HG03159 (cell line): ENCODE data around the gene TOX4.

Experiments used
- ATAC-seq: cut with Tn5 transposase; IDR thresholded peaks from one replicate; pipeline ENCODE4 v1.9.1; 2021; ENCODE audit warnings: mild to moderate bottlenecking, moderate library complexity; ENCODE audit not compliant: unreplicated experiment

Gene TOX4

GRCh38 chr14:21501568-21501967 is 24.6 kb downstream of the TOX4 start:
- no peak for ATAC-seq

DNA sequence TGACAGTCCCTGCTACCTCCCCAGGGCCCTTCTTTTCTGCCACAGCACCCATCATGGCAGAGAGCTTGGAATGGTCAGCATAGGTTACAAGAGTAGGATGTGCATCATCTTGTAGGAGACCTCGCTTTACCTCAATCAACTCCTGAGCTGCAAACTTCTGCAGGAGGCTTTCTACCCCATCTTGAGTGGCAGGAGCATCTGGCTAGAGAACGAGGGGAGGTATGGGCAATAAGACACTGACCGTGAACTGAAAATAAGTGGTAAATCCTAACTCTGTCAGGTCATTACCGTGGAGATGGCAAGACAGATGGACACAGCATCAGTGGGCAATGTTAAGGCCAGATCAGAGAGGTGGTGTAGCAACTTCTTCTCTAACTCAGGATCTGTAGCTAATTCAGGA is 26.4 kb downstream of the TOX4 start:
- no peak for ATAC-seq

- ATAC-seq, result peak; percentile 76
Observed at GRCh38 chr14:21505012-21505553, 28.1 kb downstream of the TOX4 start.

DNA sequence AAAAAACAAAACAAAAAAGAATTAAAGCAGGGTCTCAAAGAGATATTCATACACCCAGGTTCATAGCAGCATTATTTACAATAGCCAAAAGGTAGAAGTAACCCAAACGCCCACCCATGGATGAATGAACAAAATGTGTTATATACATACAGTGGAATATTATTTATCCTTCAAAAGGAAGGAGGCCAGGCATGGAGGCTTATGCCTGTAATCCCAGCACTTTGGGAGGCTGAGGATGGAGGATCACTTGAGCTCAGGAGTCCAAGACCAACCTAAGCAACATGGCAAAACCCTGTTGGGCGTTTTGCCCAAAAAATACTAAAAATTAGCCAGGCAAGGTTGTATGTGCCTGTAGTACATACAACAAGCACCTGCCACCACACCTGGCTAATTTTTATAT is 29.6 kb downstream of the TOX4 start:
- ATAC-seq, result no peak

- ATAC-seq, result no peak
Observed at GRCh38 chr14:21509432-21510143, 32.6 kb downstream of the TOX4 start.

- ATAC-seq, result peak; percentile 98
Observed at GRCh38 chr14:21510735-21511657, 34.0 kb downstream of the TOX4 start, which contains the start of gene METTL3. METTL3 (minus strand) TSS chr14:21511340; CDS start chr14:21511223, 117 bp downstream.

GRCh38 chr14:21514341-21514740 is 37.3 kb downstream of the TOX4 start:
- no peak for ATAC-seq

DNA sequence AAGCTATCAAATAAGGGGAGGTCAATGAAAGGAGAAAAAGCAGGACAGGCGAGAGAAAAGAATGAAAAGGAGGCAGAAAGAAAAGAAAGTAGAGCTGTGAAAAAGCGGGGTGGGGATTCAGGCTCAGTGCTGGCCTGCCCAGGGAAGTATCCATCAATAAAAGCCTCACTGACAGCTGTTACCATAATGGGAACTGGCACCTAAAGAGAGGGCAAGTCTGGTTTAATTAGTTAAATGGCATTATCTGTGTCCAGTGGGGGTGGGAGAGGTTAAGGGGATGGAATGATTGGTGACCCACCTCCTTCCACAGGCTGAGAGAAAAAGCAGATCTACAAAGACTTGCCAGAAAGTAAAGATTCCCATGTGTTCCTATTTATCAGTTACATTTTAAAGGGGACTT is 41.7 kb downstream of the TOX4 start:
- no peak for ATAC-seq

DNA sequence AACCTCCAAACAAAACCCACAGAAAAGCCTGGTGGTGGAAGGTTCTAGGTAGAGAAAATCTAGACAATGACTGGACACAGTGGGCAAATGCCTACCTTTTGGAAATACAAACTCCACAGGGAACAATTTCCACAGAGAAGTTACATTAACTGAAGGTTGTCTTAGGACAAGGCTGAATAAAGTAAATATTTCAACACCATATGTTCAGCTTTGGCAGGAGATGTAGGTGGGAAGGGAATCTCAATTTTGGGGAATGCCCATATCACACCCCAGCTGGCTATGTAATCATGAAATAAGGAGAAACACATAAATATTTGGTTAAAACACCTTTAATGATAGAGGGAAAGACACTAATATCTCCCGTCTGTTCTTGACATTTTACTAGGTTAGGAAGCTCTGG is 43.8 kb downstream of the TOX4 start:
- ATAC-seq, result no peak

- no peak for ATAC-seq
Observed at GRCh38 chr14:21521501-21521900, 44.5 kb downstream of the TOX4 start.

DNA sequence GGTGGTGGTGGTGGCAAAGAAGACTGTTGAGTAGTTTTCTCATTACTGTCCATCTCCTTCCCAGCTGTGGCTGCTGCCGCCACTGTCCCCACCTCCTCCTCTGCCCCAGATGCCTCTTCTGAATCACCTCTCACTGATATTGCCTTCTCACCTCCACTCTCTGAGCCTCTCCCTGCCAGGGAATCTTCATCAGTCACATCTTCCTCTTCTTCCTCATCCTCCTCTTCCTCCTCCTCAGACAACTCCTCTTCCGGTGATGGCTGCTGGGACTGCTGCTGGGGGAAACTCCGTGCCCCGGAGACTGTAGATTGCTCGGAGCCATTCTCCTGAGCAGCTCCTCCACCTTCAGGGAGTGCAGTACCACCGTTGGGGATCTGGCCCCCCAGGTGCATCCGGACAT is 46.2 kb downstream of the TOX4 start:
- ATAC-seq, result no peak

- ATAC-seq, result no peak
Observed at GRCh38 chr14:21524575-21525490, 47.8 kb downstream of the TOX4 start.

DNA sequence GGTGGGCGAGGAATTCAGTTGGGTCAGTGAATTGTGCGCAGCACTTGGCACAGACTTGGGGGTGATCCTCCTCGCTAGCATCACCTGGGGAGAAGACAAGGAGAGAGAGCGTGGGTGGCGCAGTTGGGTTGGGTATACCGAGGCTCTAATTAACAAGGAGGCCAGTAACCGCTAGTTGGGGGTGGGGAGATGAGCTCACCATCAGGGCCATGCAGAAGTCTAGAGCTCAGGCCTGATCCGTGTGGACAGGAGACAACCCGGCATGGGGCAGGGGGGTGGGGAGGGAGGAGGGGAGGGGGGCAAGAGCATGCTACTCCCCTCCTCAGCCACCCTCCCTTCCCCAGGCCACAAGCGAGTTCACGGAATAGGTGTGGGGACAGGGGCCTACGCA is 48.6 kb downstream of the TOX4 start:
- no peak for ATAC-seq

- no peak for ATAC-seq
Observed at GRCh38 chr14:21525962-21526671, 49.1 kb downstream of the TOX4 start, which contains the start of gene SALL2. SALL2 (minus strand) TSS chr14:21526346; CDS start chr14:21526127, 219 bp downstream.

- no peak for ATAC-seq
Observed at GRCh38 chr14:21526672-21527317, 49.8 kb downstream of the TOX4 start.

- no peak for ATAC-seq
Observed at GRCh38 chr14:21527318-21527679, 50.3 kb downstream of the TOX4 start.

DNA sequence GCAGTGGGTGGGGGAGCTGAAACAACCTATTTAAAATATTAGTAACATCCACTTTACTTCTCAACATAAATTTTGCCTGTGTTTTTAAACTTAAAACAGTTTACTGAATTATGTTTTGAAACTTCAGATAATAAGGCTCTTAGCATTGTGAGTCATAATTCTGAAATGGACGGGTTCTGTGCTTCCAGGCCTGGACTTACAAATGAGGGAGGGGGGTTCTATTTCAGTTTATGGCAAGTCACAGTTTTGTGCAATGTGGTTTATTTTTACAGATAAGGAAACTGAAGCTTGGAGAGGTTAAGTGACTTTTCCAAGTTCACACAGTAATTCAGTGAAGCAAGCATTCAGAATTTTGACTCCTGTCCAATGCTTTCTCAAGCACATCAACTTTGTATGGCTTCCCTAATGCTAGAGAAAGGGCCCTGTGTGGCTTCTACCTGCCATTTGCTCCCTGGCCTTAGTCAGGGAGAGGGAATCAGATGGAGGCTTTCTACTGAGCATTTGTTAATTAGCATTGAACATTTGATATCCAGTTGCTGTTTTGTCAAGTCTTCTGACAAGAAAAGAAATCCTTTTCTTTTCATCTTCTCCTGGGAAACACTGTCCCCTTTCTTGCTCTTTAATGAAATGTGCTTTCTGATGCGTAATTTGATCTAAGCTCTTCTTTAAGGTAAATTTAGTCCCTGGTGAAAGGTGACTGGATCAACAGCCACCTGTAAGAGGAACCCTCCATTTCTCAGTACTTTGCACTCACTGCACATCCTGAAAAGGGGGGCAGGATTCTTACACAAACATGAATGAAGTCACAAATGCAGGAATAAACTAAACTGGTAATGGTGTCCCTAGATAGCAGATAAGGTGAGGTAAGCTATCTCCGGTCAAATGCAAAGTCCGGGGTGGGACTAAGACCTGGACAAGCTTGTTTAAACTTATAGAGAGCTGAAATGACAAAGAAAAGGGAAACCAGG is 51.7 kb downstream of the TOX4 start:
- no peak for ATAC-seq

DNA sequence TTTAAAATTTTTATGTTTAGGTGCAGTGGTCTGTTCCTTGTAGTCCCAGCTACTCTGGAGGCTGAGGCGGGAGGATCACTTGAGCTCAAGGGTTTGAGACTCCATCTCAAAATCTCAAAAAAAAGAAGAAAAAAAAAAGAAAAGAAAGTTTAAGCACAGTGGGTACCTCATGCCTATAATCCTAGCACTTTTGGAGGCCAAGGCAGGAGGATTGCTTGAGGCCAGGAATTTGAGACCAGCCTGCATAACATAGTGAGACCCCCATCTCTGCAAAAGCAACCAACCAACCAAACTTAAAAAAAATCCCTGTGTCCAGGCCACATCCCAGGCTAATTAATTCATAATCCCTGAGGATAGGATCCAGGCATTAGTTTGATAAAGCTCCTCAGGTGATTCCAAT is 52.5 kb downstream of the TOX4 start:
- no peak for ATAC-seq
